ENCODE measurements around the gene FAM118A. TPM values are rescaled to one million over a fixed set of nuclear protein-coding genes. Genes with fewer than 3 reads are reported as not detected.
"Not testable (repeated sequence)": the region's sequence is repeated elsewhere in the genome, so short reads cannot be mapped to it uniquely, and the experiment has no call there.

The FAM118A gene
- total RNA-seq, 2 donors from 2014 or later = 54.4 to 244 TPM

DNA sequence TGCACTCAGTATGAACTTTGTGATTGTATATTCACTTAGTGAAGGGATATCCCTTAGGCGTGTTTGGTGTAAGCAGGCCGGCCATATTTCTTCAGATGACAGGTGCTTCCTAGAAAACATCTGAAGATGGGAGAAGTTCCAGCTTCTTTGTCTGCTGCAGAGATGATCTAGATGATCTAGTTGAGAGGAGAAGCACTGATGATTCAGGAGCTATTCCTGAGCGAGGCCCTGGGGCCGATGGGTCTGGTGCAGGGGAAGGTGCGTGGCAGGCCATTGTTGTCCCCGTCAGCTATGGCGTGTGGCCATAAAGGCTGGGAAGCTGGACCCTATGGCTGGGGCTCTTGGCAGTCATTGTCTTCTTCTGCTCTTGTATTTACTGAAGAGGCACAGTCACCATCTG lies 14.0 kb downstream of the FAM118A start:
- Histone ChIP-seq H3K27ac (no peak overlapping the region), H3K9me3 (no peaks in the 10 kb centered on the region), H3K36me3 (peaks cover 41% of the 10 kb centered on the region), H3K4me3 (no peak overlapping the region), H3K27me3 (replicated peaks; ENCODE audit: insufficient read depth) (no peaks in the 10 kb centered on the region), H3K4me1 (ENCODE audit: control insufficient read depth in 1 of 2, low read depth in 2 of 2) (peaks cover 13 to 41% of the 10 kb centered on the region in 2 donors)
- ATAC-seq (ENCODE audit: insufficient number of reproducible peaks, low FRiP score, low read depth) (no peak), DNase-seq (ENCODE audit: low spot score) (no peak)
- TF ChIP-seq, protein P1, sequence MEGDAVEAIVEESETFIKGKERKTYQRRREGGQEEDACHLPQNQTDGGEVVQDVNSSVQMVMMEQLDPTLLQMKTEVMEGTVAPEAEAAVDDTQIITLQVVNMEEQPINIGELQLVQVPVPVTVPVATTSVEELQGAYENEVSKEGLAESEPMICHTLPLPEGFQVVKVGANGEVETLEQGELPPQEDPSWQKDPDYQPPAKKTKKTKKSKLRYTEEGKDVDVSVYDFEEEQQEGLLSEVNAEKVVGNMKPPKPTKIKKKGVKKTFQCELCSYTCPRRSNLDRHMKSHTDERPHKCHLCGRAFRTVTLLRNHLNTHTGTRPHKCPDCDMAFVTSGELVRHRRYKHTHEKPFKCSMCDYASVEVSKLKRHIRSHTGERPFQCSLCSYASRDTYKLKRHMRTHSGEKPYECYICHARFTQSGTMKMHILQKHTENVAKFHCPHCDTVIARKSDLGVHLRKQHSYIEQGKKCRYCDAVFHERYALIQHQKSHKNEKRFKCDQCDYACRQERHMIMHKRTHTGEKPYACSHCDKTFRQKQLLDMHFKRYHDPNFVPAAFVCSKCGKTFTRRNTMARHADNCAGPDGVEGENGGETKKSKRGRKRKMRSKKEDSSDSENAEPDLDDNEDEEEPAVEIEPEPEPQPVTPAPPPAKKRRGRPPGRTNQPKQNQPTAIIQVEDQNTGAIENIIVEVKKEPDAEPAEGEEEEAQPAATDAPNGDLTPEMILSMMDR (IDR thresholded peaks at IDR 0.05) = no peak

DNA sequence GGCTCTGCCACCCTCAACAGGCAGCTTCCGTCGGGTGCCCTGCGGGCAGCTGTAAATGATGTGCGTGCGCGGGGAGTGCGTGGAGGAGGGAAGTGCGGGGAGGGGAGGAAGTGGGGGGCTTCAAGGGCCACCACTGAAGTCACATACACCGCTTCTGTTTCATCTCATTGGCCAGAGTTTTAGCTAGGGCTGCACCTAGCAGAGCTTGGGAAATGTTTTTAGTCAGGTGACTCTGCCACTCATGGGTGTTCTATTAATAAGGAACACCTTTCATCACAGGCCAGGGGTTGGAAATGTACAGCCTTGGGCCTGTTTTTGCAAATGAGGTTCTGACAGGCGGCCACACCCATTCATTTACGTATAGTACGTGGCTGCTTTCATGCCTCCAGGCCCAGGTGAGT lies 14.6 kb downstream of the FAM118A start:
- H3K9me3 ChIP-seq = no peaks in the 10 kb centered on the region
- TF ChIP-seq, protein P1 (IDR thresholded peaks at IDR 0.05) = no peak
- peaks cover 6 to 35% of the 10 kb centered on the region in 2 donors for H3K4me1 ChIP-seq (ENCODE audit: control insufficient read depth in 1 of 2, low read depth in 2 of 2)
- no peak for DNase-seq (ENCODE audit: low spot score)
- no peaks in the 10 kb centered on the region for H3K27me3 ChIP-seq (replicated peaks; ENCODE audit: insufficient read depth)
- no peak for ATAC-seq (ENCODE audit: insufficient number of reproducible peaks, low FRiP score, low read depth)
- H3K4me3 ChIP-seq = no peak overlapping the region
- peaks cover 41% of the 10 kb centered on the region for H3K36me3 ChIP-seq
- H3K27ac ChIP-seq = no peak overlapping the region

DNA sequence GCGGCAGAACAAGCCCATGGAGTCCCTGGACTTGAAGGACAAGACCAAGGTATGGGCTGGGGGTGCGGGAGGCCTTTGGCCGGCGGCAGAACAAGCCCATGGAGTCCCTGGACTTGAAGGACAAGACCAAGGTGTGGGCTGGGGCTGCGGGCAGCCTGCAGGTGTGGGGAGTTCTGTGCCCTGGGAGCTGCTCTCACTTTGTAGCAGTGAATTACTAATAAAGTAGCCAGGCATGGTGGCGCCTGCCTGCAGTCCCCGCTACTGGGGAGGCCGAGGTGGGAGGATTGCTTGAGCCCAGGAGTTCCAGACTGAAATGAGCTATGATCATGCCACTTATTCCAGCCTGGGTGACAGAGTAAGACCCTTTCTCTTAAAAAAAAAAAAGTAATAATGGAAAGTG lies 18.5 kb downstream of the FAM118A start:
- DNase-seq (ENCODE audit: low spot score); H3K27me3 ChIP-seq (replicated peaks; ENCODE audit: insufficient read depth); ATAC-seq (ENCODE audit: insufficient number of reproducible peaks, low FRiP score, low read depth); H3K27ac ChIP-seq; H3K9me3 ChIP-seq; H3K4me1 ChIP-seq (ENCODE audit: control insufficient read depth in 1 of 2, low read depth in 2 of 2); H3K4me3 ChIP-seq: not testable (repeated sequence)
- peaks cover 41% of the 10 kb centered on the region for H3K36me3 ChIP-seq

DNA sequence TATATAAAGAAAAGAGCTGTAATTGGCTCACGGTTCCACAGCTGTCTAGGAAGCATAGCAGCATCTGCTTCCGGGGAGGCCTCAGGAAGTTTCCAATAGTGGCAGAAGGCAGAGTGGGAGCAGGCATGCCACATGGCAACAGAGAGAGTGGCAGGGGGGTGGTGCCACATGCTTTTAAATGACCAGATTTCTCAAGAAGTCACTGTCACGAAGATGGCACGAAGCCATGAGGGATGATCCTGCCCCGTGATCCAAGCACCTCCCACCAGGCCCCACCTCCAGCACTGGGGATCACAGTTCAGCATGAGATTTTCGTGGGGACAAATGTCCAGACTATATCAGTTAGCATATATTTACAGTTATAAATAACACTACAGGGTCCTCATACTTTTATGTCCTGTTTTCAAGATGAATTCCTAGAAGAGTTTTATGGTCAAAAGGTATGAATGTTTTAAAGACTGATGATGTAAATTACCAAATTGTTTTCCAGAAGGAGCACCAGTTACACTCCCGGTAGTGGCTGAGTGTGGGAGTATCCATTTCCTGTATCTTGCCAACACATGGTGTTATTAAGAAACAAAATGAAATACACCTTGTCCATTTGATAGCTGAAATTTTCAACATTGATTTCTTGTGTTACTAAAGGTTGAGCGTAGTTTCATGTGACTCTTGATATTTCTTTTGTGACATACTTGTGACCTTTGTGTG lies 19.2 kb downstream of the FAM118A start:
- Histone ChIP-seq H3K4me1 (ENCODE audit: control insufficient read depth in 1 of 2, low read depth in 2 of 2) (peaks cover 0 to 10% of the 10 kb centered on the region in 2 donors), H3K27ac (no peak overlapping the region), H3K27me3 (replicated peaks; ENCODE audit: insufficient read depth) (no peaks in the 10 kb centered on the region), H3K9me3 (no peaks in the 10 kb centered on the region), H3K4me3 (no peak overlapping the region), H3K36me3 (peaks cover 35% of the 10 kb centered on the region)
- ATAC-seq (ENCODE audit: insufficient number of reproducible peaks, low FRiP score, low read depth) (no peak), DNase-seq (ENCODE audit: low spot score) (no peak)
- TF ChIP-seq, protein P1 (IDR thresholded peaks at IDR 0.05) = no peak

DNA sequence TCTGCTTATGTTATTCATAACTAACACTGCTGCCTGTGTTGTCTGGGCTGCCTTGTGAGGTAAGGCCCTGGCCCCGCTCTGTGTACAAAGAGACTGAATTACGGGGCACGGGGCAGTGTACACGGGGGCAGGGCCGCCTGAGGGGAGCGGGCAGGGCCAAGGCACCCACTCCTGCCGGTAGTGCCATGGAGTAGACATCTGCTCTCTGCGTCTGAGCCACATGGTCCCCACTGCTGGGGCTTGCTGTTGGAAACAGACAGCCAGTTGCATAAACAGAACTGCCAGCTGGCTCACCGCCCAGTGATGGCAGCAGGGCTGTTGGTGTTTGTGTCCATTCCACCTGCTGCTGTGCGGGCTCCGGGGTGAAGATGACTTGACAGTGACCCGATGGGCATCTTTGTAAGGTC lies 19.8 kb downstream of the FAM118A start:
- peaks cover 30% of the 10 kb centered on the region for H3K36me3 ChIP-seq
- H3K27me3 ChIP-seq (replicated peaks; ENCODE audit: insufficient read depth) = no peaks in the 10 kb centered on the region
- TF ChIP-seq, protein P1 (IDR thresholded peaks at IDR 0.05) = no peak
- no peaks in the 10 kb centered on the region for H3K9me3 ChIP-seq
- no peak overlapping the region for H3K27ac ChIP-seq
- no peak overlapping the region for H3K4me3 ChIP-seq
- H3K4me1 ChIP-seq (ENCODE audit: control insufficient read depth in 1 of 2, low read depth in 2 of 2) = peaks cover 0 to 15% of the 10 kb centered on the region in 2 donors
- no peak for DNase-seq (ENCODE audit: low spot score)
- no peak for ATAC-seq (ENCODE audit: insufficient number of reproducible peaks, low FRiP score, low read depth)

DNA sequence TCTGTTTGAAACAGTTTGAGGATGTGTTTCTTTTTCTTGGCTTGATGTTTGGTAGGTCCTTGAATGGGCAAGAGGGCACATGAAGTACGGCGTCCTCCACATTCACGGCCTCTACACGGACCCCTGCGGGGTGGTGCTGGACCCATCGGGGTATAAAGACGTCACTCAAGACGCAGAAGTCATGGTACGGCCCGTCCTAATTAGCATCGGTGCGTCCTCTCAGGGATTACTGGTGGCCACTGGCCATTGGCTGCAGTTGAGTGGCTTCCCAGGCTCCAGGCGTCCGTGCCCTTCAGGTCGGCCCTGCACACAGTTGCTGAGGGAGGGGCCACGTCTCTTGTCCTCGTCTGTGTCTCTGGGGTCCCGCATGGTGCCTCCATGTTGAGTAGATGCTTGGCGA lies 20.8 kb downstream of the FAM118A start:
- Histone ChIP-seq H3K9me3 (no peaks in the 10 kb centered on the region), H3K27ac (no peak overlapping the region), H3K27me3 (replicated peaks; ENCODE audit: insufficient read depth) (no peaks in the 10 kb centered on the region), H3K36me3 (peaks cover 22% of the 10 kb centered on the region), H3K4me3 (no peak overlapping the region), H3K4me1 (ENCODE audit: control insufficient read depth in 1 of 2, low read depth in 2 of 2) (peaks cover 4 to 22% of the 10 kb centered on the region in 2 donors)
- no peak for DNase-seq (ENCODE audit: low spot score)
- TF ChIP-seq, protein P1 (IDR thresholded peaks at IDR 0.05) = no peak
- ATAC-seq (ENCODE audit: insufficient number of reproducible peaks, low FRiP score, low read depth) = no peak
